Fibroblast of lung (primary cell): Measurements from ENCODE around the gene SLK.
A peak's percentile ranks its signal among the peaks of the same experiment; 100 is the strongest.

Experiments used
- EZH2 ChIP-seq: IDR thresholded peaks from 2 replicates; pipeline ENCODE4 v1.5.1; 2012; ENCODE audit warnings: low read length, control low read depth, mild to moderate bottlenecking; ENCODE audit errors: missing control alignments
- TF ChIP-seq, protein P1 (sequence below), 2 donors: IDR thresholded peaks in 1 of 2; conservative IDR thresholded peaks in 1 of 2; 1 replicate in 1 of 2; 2 replicates in 1 of 2; pipeline ENCODE4 v1.5.1; 2011 to 2012; ENCODE audit warnings: low read length in 2 of 2, control low read depth in 1 of 2, inconsistent platforms in 1 of 2, low read depth in 1 of 2, mild to moderate bottlenecking in 1 of 2

DNA sequence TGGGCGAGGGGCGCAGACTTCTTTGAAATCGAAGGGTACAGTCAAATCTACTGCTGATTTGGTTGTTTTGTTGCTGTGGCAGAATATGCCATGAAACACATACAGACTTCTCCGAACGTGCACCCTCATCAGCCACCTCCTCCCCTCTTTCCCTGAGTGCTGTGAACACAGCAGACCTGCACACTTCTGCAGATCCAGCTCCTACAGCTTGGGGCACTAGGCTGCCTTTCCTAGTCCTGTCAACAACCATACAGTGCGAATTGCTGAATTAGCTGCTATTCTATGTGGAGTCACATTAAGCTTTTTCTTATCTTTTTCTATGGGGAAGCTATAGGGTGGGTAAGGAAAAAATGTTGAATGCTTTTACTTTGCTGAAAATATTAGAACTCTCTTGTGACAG lies 61.2 kb downstream of the SLK start:
- TF ChIP-seq EZH2 = no peak
- TF ChIP-seq, protein P1, sequence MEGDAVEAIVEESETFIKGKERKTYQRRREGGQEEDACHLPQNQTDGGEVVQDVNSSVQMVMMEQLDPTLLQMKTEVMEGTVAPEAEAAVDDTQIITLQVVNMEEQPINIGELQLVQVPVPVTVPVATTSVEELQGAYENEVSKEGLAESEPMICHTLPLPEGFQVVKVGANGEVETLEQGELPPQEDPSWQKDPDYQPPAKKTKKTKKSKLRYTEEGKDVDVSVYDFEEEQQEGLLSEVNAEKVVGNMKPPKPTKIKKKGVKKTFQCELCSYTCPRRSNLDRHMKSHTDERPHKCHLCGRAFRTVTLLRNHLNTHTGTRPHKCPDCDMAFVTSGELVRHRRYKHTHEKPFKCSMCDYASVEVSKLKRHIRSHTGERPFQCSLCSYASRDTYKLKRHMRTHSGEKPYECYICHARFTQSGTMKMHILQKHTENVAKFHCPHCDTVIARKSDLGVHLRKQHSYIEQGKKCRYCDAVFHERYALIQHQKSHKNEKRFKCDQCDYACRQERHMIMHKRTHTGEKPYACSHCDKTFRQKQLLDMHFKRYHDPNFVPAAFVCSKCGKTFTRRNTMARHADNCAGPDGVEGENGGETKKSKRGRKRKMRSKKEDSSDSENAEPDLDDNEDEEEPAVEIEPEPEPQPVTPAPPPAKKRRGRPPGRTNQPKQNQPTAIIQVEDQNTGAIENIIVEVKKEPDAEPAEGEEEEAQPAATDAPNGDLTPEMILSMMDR (conservative IDR thresholded peaks at IDR 0.05 in 1 of 2, IDR thresholded peaks at IDR 0.05 in 1 of 2; ENCODE audit: low read depth in 1 of 2, low read length in 2 of 2) = peak; percentile 20 to 63
